GM10266 (cell line): ENCODE results near the gene CBL.
"Not testable (repeated sequence)": the region's sequence is repeated elsewhere in the genome, so short reads cannot be mapped to it uniquely, and the experiment has no call there.

Experiments
- DNase-seq: peaks from one replicate; pipeline ENCODE4 v3.0.0; 2012; ENCODE audit errors: extremely low spot score
- CTCF ChIP-seq: IDR thresholded peaks from 2 replicates; pipeline ENCODE4 v1.5.1; 2012; ENCODE audit warnings: mild to moderate bottlenecking, low read depth; ENCODE audit not compliant: control insufficient read depth, insufficient read depth; ENCODE audit errors: missing control alignments

Gene CBL

GRCh38 chr11:119192111-119192510 lies 14.0 kb upstream of the CBL start:
- no peak for TF ChIP-seq CTCF
- no peak for DNase-seq

DNA sequence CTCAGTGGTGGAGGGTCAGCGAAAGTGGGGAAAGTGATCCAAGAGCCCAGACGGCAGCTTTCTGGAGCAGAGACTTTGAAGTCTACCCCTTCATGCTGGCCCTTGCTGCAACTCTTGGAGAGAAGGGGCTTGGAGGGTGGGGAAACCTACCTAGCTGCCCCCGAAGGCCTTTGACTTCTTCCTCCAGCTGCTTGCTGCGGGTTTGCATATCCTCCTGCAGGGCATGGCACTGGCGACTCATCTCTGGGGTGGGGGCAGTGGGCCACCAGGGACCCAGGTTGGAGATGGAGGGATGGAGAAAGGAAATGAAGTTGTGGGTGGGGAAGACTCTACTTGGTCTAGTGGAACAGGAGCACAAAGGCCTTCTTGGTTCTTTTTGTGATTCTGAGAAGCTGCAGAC lies 13.1 kb upstream of the CBL start:
- no peak for TF ChIP-seq CTCF

DNA sequence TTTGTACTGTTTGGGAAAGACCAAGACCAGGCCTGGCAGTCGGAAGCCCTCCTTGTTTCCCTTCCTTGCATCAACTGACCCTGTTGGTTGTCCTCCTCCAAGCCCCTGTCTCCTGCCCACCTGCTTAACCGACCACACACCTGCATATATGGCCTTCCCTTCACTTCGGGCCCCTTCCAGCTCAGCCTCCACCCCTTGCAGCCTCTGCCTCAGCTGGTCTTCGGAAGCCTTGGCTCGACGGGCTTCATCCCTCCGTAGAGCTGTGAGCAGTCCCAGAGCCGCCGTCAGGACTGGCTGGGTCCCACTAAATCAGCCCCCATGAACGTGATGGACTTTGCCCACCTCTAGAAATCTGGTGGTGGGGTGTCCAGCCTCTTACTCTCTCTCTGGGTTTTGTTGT lies 12.5 kb upstream of the CBL start:
- TF ChIP-seq CTCF: no peak

More for the DNA sequence above, 13.1 kb upstream of the CBL start:
- no peak for DNase-seq

DNA sequence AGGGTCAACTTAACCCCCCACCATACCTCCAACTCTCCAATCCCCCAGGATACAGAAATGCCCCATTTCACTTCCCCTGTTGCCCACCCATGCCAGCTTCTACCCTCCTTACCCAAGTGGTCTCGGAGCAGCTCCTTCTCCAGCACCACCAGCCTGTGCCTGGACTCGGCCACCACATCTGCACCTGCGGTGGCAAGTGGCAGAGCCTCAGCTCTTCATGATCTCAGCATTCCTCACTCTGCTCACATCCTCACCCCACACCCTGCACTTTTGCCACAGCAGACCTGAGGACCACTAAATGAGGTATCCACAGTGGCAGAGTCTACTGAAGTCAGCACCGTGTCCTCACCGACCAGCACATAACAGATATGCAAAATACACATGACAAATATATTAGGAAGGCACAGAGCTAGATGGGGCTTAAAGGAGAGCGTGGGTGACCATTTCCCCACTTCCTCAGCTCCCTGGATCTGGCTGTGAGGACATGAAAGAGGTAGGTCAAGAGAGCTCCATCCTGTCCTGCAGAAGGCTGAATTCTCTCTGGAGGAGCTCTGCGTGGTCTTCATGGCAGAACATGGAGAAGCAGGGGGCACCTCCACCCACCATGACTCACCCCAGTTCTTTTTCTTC lies 11.2 kb upstream of the CBL start:
- no peak for TF ChIP-seq CTCF
- no peak for DNase-seq

More for the DNA sequence above, 12.5 kb upstream of the CBL start:
- no peak for DNase-seq

GRCh38 chr11:119195680-119196079 lies 10.5 kb upstream of the CBL start:
- TF ChIP-seq CTCF: no peak
- DNase-seq: no peak

DNA sequence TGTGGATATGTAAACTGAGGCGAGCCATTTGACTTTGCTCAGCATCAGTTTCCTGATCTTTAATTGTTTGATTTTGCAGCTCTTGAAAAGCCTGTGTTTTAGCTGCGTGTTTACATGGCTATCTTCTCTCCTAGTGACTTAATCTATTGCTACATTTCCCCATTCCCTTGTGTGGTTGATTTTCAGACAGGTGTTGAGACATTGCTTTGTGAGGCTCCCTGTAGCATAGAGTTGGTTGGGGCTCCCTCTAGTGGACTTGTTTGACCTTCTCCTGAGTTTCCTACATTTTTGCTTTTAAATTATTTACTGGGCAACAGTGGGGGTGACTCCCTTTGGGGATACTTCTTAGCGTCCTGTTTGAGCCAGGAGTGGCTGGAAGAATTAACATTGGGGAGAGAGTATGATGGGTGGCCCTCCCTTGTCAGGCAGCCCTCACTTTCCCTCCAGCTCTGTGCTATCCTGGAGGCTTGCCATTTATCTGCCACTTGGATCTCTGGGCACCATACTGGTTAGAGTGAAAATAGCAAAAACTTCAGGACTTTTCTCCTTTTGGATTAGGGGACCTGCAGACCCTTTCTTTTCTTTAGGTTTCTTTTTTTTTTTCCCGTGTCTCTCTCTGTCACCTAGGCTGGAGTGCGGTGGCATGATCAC lies 9.2 kb upstream of the CBL start:
- DNase-seq: peak; percentile 82
- peak; percentile 76 for TF ChIP-seq CTCF

DNA sequence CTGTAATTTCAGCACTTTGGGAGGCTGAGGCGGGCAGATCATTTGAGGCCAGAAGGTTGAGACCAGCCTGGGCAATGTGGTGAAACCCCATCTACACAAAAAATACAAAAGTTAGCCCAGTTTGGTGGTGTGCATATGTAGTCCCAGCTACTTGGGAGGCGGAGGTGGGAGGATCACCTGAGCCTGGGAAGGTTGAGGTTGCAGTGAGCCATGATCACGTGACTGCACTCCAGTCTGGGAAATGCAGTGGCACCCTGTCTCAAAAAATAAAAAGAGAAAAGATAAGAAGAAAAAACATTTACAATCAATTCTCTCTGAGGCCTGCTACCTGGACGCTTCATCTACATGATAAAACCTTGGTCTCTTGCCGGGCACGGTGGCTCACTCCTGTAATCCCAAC lies 7.2 kb upstream of the CBL start:
- no peak for TF ChIP-seq CTCF
- DNase-seq: no peak

GRCh38 chr11:119201236-119201635 lies 4.9 kb upstream of the CBL start:
- DNase-seq: not testable (repeated sequence)
